GM18520 (cell line): ENCODE data around the gene RBM20.
"Not testable (repeated sequence)": the region's sequence is repeated elsewhere in the genome, so short reads cannot be mapped to it uniquely, and the experiment has no call there.

Experiments
- ATAC-seq: cut with Tn5 transposase; IDR thresholded peaks from one replicate; pipeline ENCODE4 v1.9.1; 2021; ENCODE audit not compliant: unreplicated experiment

Gene RBM20

DNA sequence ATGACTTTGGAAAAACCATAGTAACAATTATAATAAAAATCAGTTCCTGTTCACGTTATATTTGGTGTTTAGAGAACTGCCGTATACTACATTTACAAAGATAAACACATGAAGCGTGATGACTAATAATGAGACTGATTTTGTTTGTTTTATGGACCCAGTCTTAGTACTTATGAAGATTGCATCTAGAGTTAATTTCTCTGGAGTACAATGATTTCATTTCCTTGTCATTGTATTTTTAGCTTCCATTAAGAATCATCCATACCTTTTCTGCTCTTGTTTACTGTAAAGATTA lies 2.9 kb downstream of the RBM20 start:
- ATAC-seq = no peak

DNA sequence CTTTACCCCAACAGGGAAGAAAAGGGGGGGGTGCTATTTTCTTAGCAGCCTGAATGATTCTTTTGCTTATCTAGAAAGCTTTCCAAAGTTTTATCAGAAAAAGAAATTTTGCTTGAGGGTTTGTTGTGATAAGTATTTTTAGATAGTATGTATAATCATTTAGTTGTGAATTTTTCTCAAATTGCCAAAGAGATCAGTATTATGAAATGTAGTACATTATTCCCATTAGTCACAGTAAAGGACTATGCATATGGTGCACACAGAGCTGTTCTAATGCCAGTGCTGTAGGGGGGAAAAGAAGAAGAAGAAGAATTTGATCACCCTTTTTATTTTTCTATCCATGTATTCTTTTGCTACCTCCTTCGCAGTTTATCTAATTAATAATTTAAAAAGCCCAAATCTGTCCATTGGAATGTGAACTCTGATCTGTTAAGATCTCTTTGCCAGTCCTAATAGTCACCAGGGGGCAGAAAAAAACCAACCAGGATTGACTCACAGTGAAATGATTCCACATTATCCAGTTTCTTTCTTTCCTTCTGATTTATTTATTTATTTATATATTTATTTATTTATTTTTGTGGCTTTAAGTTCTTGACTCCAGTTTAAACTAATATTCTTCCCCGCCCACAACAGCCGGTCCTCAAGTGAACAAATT lies 4.7 kb downstream of the RBM20 start:
- ATAC-seq = no peak

DNA sequence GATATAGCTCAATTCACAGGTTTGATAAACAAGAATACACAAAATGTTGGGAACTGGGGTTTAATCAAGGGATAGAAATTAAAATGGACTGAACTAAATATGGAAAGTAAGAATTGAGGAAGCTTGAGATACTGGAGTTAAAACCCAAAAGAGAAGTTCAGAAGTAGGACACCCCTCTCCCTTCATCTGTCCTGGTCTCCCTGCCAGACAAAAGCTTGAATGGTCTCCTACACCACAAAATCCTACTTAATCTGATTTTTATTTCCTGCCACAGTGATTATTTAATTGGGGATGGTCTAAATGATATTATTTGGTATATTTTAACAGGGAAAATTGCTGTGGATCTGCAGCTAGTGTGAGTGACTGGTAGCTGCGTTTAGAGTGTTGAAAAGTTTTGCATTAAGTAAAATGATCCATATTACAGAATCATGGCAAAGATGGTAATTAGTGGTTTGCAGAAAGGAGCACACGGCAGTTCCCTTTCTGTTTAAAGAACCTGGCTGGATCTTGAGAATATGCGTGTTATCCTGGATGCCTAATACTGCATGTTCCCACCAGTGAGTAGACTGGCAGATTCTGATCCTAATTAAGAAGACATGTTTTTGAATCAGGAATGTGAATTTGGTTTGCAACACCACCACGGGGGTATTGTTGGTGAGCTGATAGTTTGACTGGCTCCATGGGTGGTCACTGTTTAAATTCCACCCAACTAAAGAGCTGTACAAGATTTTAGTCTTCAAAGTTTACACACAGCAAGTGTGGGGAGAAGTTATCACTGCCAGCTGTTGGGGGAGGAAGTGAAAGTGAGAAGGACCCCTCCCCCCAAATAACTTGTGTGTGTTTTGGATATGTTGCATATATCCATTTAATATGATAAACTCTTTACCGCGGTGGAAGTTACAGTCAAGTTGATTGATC lies 5.5 kb downstream of the RBM20 start:
- no peak for ATAC-seq

DNA sequence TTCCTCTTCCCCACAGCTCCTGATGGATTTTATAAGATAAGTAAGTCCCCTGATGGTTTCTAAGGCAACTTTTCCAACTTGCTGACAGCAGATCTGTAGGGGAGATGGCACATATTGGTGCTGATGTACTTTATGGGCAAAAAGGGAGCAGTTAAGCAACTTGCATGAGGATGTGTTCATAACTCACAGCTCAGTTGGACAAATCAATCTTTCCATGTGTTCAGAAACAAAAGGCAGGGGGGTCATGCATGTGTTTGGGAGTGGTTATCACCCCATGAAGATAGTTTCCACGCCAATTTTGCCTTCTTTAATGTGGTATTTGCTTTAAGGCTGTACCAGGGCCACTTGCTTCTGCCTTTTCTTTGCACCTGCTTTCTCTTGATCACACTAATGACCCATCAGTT lies 6.1 kb downstream of the RBM20 start:
- ATAC-seq = no peak

DNA sequence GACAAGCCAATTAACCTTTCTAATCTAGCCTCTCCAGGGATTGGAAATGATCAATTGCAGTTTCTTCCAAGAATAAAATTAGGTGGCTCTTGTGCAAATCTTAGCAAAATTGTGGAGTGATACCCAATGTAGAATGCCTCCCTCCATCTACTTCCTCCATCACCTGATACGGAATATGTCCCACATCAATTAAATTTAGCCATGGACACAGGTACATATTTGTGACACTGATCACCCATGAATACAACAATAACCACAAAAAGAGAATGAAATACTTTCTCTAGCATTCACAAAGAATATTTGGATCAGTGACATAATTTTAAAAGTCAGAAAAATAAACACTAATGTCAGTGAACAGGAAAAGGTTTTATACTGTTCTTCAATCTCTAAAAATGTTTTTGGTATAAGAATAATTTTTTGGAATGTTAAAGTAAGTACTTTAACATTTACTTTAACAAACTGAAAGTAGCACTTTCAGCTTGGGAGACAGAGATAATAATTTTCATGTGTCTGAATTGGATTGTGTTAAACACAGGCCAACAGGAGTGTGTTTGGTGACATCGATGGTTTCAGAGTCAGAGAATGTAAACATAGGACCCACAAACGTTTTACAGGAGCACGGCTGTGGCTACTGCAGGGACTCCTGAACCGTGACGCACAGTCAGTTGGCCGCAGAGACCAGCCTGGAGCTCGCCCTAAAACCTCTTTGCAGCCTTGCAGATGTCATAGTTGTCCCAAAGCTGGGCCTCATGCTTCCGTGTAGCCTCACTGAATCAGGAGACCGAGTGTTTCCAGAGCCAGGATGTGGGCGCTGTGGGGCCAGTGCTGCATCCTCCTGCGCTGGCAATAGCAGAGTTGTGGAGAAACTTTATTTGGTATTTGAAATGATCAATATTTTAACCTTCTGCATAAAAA lies 7.2 kb downstream of the RBM20 start:
- ATAC-seq = no peak

DNA sequence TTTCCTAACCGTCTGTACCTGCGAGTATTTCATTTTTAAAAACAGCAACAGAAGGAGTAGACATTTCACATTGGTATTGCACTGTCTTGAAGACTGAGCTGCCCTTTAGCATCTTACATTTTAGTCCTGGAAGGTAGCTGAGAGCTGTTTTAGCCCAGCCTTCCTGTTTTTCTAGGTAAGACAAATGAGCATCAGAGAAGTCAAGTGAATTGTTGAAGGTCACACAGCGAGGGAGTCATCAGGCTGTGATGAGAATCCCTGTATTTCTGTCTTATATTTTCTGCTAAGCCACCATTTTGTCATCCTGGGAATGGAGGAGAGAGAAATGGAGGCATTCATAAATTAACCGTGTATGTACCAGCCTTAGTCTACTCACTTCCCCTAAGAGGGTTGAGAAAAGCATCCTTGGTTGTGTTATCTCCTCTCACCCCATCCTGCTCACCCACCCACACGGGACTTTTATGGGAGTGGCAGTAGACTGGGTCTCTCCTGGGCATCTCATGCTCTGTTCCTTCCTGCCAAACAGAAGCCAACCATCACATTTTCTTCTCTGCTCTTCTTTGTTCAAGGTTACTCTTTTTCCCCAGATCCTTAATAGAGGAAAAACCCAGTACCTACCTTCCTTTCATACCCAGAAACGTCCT lies 8.5 kb downstream of the RBM20 start:
- ATAC-seq = no peak

DNA sequence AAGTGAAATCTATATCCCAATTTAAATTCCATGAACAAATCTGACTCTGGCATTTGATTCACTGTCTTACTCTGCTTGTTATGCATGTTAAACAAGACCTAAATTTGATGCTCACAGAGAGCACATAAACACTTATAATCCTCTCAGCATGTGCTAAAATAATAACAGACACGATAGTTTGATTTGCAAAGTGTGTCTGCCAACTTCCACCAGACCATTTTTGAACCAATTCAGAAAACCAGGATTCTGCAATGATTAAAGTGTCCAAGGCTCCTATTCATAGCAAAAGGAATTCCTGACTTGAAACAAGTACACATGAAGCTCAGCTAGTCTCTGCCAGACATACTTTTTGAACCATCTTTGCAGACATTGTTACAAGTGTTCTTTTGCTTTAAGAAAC lies 11.2 kb downstream of the RBM20 start:
- ATAC-seq = no peak

DNA sequence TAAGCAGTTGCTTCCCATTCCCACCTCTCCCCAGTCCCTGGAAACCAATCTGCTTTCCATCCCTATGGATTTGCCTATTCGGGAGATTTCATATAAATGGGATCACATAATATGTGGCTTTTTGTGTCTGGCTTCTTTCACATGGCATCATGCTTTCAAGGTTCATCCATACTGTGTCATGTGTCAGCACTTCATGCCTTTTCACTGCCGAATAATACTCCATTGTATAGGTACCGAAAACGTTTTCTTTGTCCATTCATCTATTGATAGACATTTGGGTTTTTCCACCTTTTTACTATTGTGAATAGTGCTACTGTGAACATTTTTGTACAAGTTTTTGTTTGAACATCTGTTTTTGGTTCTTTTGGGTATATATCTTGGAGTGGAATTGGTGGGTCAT lies 12.5 kb downstream of the RBM20 start:
- ATAC-seq = no peak

DNA sequence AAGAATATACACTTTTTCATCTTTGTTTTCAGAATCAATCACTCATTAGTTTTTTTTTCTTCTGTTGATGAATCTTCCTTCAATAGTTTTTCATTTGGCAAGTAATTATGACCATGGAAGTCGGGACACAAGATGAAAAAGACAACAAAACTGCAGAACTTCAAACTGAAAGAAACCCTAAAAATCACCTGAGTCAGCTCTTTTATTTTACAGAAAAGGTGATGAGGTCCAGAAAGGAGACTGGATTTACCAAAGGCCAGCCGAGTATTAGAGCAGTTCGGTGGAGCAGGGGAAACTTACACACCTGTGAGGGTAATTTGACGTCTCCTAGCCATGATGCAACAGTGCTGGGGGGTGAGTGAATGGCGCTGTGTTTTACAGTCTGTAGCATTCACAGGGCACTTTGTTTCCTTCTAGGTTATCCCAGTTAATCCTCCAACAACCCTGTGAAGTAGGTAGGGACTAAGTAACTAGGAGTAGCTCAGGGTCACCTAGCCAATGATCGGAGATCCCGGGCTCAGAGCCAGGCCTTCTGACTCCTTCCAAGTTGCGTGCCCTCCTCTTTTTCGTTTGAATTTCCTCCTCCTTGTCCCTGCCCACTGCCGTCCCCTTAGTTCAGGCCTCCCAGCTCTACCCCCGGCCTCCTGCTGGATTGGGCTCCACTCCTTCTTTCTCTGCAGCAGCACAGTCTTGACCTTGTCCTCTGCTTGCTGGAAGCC lies 14.0 kb downstream of the RBM20 start:
- ATAC-seq = no peak

DNA sequence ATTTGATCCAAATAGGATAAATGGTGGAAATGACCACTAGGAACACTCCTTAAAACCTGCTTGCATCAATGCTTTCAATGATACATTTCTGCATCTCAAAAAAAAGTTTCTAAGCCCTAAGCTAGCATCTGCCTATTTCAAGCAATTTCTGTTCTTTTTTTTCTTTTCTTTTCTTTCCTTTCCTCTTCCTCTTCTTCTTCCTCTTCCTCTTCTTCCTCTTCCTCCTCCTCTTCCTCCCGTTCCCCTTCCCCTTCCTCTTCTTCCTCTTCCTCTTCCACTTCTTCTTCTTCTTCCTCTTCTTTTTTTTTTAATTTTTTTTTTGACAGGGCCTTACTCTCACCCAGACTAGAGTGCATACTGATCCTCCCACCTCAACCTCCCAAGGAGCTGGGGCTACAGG lies 15.4 kb downstream of the RBM20 start:
- ATAC-seq = no peak

DNA sequence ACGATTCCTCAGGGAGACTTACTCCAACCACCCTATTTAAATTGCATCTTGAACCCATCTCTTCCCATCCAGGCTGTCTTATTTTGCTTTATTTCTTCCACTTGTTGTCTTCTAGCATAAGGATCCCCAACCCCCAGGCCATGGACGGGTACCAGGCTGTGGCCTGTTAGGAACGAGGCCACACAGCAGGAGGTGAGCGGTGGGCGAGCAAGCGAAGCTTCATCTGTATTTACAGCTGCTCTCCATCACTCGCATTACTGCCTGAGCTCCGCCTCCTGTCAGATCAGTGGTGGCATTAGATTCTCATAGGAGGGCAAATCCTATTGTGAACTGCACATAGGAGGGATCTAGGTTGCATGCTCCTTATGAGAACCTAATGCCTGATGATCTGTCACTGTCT lies 16.2 kb downstream of the RBM20 start:
- not testable (repeated sequence) for ATAC-seq

DNA sequence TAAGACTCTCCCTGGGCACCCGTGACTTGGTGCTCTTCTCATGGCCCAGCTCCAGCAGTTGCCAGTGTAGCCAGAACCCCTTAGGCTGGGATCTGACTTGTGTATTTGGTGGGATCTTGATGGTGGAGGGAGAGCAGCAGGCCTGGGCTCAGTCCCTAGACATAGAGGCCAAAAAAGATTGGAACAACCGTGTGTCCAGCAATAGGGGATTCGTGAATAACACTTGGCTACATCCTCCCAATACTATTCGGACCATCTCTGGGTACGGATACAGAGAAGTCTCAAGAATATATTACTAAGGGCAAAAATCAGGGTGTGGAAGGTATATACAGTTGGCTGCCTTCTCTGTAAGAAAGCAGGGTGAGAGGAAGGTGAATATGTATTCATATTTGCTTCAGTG lies 17.2 kb downstream of the RBM20 start:
- no peak for ATAC-seq

DNA sequence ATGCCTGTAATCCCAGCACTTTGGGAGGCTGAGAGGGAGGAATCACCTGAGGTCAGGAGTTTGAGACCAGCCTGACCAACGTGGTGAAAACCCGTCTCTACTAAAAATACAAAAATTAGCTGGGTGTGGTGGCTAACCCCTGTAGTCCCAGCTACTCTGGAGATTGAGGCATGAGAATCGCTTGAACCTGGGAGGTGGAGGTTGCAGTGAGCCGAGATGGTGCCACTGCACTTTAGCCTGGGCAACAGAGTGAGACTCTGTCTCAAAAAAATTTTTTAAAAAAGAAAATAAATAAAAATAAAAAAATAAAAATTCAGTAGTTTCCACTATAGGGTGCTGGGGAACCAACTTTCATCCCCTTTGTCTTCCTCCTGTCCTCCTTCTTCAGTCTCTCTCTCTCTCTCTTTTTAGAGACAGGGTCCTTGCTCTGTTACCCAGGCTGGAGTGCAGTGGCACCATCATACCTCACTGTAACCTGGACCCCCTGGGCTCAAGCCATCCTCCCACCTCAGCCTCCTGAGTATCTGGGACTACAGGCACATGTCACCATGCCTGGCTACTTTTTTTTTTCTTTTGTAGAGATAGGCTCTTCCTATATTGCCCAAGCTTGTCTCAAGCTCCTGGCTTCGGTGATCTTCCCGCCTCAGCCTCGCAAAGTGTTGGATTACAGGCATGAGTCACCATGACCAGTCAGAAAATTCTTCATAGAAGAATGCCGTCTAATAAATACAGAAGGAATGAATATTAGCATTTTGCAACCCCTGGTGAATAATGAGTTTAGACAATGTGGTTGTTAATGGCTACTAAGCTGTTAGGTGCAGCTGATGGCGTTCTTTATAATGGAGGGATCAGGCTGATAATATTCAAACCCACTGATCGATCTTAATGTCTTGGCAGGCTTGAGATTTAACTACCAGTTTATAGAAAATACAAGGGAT lies 20.6 kb downstream of the RBM20 start:
- ATAC-seq = no peak

DNA sequence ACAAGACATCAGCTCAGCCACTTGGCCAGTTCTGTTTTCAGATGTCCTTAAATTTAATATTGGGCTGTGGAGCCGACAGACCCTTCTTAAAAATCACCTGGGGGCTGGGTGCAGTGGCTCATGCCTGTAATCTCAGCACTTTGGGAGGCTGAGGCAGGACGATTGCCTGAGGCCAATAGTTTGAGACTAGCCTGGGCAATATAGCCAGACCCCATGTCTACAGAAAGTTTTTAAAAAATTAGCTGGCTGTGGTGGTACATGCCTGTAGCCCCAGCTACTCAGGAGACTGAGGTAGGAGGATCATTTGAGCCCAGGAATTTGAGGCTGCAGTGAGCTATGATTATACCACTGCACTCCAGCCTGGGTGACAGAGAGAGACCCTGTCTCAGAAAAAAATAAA lies 22.1 kb downstream of the RBM20 start:
- not testable (repeated sequence) for ATAC-seq

DNA sequence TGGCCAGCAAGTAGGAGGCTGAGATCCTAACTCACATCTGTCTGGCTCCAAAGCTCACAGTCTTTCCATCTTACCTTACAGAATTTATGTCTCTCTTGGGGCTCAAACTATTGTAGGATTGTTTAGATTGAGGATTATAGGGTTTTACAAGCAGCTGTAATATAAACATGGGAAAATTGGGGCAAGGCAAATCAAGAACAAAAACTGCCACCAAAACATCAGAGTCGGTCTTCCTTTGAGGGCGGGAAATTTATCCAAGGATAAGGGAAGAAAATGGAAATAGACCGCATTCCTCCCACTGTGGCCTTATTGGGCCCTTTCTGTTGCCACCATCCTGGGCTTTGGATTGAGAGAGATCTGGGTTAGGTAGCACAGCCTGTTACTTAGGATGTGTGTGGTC lies 22.5 kb downstream of the RBM20 start:
- no peak for ATAC-seq

DNA sequence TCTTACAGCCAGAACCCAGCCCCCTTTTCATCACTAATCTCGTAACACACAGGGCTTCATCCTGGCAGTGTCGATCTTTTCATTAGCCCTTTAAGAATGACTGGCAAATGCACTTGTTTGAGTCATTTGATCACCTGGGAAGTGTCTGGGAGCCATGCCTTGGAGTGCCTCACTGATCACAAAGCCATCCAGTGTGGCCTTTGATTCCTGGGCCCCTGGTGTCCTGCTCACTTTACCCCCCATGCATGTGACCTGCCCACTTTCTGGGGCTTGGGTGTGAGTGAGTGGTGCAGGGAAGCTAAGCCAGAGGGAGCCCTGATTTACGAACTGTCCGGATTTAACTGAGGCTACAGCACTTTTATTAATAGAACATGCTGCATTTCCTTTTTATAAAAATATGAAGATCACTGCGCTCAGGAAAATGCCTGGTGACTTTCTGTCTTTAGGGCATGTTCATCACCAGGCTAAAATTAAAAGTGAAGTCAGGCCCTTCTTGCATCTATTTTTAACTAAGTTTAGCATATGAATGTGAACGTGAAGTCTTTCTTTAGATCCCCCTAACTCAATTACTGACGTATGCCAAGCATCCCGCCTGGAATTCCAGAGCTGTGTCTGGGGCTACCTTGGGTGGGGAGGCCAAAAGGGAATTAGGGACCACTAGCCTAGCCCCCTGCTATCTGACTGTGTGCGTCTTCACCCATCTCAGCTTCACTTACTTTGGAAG lies 23.6 kb downstream of the RBM20 start:
- ATAC-seq = no peak

DNA sequence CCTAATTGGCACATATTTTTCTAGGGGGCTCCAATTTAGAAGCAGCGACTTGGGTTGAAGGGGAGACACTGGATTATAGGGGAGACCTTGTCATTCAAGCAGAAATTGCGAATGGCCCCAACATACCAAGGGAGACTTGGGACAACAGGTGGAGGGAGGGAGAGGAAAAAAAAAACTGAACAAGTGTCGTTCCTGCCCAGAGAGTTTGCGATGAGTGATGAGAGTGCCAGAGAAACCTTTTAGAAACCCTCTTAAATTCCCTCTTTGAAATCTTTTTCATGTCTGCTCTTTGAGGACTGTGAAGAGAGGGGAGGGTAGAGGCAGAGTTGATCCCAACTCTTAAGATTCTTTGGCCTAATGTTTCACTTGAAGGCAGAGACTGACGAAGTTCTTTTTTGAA lies 24.3 kb downstream of the RBM20 start:
- no peak for ATAC-seq

DNA sequence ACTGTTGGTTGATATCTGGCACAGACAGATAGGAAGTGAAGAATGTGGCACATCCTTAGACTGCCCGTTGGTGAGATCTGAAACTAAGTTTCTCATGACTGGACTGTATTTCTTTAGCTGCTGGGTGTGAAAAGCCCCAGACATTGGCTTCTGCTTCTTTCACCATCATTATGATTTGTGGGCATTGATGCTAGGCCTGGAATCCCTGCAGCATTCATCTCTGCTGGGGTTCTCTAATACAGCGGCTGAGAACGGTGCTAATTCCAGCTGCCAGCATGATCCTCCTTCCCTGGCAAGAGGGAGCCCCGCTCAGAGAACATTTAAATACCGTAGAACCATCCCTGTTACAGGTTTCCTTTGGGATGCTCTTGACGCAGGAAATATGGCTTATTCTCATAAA lies 26.2 kb downstream of the RBM20 start:
- ATAC-seq = no peak
